ENCODE data around the gene ZNF576.

DNA sequence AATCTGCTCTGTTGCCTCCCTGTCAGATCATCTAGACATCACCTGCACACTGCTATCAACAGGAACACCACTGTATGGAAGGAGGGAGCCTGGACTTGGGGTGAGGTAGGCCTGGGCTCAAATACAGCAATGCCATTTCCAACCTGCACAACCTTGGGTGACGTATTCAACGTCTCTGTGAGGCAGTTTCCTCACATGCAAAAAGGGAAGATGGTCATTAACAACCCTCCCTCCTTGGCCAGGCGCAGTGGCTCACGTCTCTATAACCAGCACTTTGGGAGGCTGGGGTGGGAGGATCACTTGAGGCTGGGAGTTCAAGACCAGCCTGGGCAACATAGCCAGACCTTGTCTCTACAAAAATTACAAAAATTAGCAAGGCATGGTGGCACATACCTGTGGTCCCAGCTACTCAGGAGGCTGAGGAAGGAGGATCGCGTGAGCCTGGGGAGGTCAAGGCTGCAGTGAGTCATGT is 34.1 kb upstream of the ZNF576 start:
- TF ChIP-seq CTCF (IDR thresholded peaks at IDR 0.05; ENCODE audit: low read depth, low read length, missing input control) (no peak), EGR1 (IDR thresholded peaks at IDR 0.05; ENCODE audit: low read depth in 2 of 2) (no peak), FOXA1 (IDR thresholded peaks at IDR 0.05) (no peak)
- TF ChIP-seq, protein P1, sequence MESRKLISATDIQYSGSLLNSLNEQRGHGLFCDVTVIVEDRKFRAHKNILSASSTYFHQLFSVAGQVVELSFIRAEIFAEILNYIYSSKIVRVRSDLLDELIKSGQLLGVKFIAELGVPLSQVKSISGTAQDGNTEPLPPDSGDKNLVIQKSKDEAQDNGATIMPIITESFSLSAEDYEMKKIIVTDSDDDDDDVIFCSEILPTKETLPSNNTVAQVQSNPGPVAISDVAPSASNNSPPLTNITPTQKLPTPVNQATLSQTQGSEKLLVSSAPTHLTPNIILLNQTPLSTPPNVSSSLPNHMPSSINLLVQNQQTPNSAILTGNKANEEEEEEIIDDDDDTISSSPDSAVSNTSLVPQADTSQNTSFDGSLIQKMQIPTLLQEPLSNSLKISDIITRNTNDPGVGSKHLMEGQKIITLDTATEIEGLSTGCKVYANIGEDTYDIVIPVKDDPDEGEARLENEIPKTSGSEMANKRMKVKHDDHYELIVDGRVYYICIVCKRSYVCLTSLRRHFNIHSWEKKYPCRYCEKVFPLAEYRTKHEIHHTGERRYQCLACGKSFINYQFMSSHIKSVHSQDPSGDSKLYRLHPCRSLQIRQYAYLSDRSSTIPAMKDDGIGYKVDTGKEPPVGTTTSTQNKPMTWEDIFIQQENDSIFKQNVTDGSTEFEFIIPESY (IDR thresholded peaks at IDR 0.05) = no peak
